ENCODE results near the gene ARSB.

Gene ARSB

GRCh38 chr5:78727786-78728761 lies 257.0 kb downstream of the ARSB start:
- DNase-seq (ENCODE audit: low read depth in 2 of 2, low spot score in 1 of 2) = no peak
